Stimulated activated naive CD4-positive, alpha-beta T cell (primary cell): ENCODE data around the gene CD164L2.
A peak's percentile ranks its signal among the peaks of the same experiment; 100 is the strongest.
"Not testable (repeated sequence)": the region's sequence is repeated elsewhere in the genome, so short reads cannot be mapped to it uniquely, and the experiment has no call there.

Experiments used
- DNase-seq, 6 experiments: peaks; one replicate each; lab custom pipeline; 2025; lab: John Stamatoyannopoulos, UW

The CD164L2 gene

GRCh38 chr1:27384797-27385196, 1.7 kb upstream of the CD164L2 start:
- not testable (repeated sequence) for DNase-seq

GRCh38 chr1:27383661-27384060, 528 bp upstream of the CD164L2 start:
- DNase-seq, result no peak

- DNase-seq, result no peak
Observed at GRCh38 chr1:27381969-27382762, 967 bp downstream of the CD164L2 start.

GRCh38 chr1:27380766-27381733, 2.1 kb downstream of the CD164L2 start:
- no peak for DNase-seq

GRCh38 chr1:27380224-27380623, 2.9 kb downstream of the CD164L2 start:
- no peak for DNase-seq

- DNase-seq, result no peak
Observed at GRCh38 chr1:27379564-27380122, 3.5 kb downstream of the CD164L2 start.

GRCh38 chr1:27377760-27378495, 5.2 kb downstream of the CD164L2 start:
- DNase-seq, result no peak

- no peak for DNase-seq
Observed at GRCh38 chr1:27374362-27375086, 8.6 kb downstream of the CD164L2 start, which contains the start of gene FCN3. Gene FCN3, minus strand, starts transcription at chr1:27374824. Its CDS starts 6 bp downstream, at chr1:27374818.

- DNase-seq, result no peak
Observed at GRCh38 chr1:27372808-27373690, 10.1 kb downstream of the CD164L2 start.

- DNase-seq, result no peak
Observed at GRCh38 chr1:27372022-27372807, 10.9 kb downstream of the CD164L2 start.

GRCh38 chr1:27368869-27369582, 14.1 kb downstream of the CD164L2 start:
- DNase-seq, result no peak

- no peak for DNase-seq
Observed at GRCh38 chr1:27367160-27367650, 15.9 kb downstream of the CD164L2 start.

GRCh38 chr1:27366411-27367159, 16.5 kb downstream of the CD164L2 start, which contains the start of gene MAP3K6:
Gene MAP3K6, minus strand, starts transcription at chr1:27366961. Its CDS starts 364 bp downstream, at chr1:27366597.
- peak in 4 of 6 experiments; percentile 34 to 46 (median 39) for DNase-seq

GRCh38 chr1:27366113-27366410, 17.1 kb downstream of the CD164L2 start:
- peak; percentile 37 to 73 (median 54) for DNase-seq

- DNase-seq, result peak; percentile 60 to 85 (median 74)
Observed at GRCh38 chr1:27365372-27366112, 17.6 kb downstream of the CD164L2 start.

- peak in 1 of 6 experiments; percentile 14 for DNase-seq
Observed at GRCh38 chr1:27364696-27365371, 18.3 kb downstream of the CD164L2 start.
